Smooth muscle cell (in vitro differentiated cells): ENCODE results near the gene KIFC3. TPM values are rescaled to one million over a fixed set of nuclear protein-coding genes. Genes with fewer than 3 reads are reported as not detected.

Source experiments
- DNase-seq: peaks from one replicate; lab custom pipeline; 2025; ENCODE audit not compliant: unreplicated experiment; lab: John Stamatoyannopoulos, UW
- H2AFZ ChIP-seq: fragments of 200-600 bp; sonication (generic); 2 replicates; pipeline ENCODE4 v1.6.0; 2016; ENCODE audit warnings: antibody characterized with exemption, low read depth, mild to moderate bottlenecking
- H3F3A ChIP-seq: fragments of 200-600 bp; sonication (generic); 2 replicates; pipeline ENCODE4 v1.6.0; 2017; ENCODE audit warnings: antibody characterized with exemption, low read depth
- H3K27ac ChIP-seq: fragments of 200-600 bp; sonication (generic); 2 replicates; pipeline ENCODE4 v1.5.1; 2016; ENCODE audit warnings: low read depth, mild to moderate bottlenecking
- H3K27me3 ChIP-seq: fragments of 200-600 bp; sonication (generic); 2 replicates; pipeline ENCODE4 v1.6.1; 2016; ENCODE audit warnings: low read depth, mild to moderate bottlenecking
- H3K36me3 ChIP-seq: fragments of 200-600 bp; sonication (generic); 2 replicates; pipeline ENCODE4 v1.5.1; 2016; ENCODE audit warnings: low read depth
- H3K4me1 ChIP-seq: fragments of 200-600 bp; sonication (generic); 2 replicates; pipeline ENCODE4 v1.5.1; 2016; ENCODE audit warnings: low read depth
- H3K4me2 ChIP-seq: fragments of 200-600 bp; sonication (generic); 2 replicates; pipeline ENCODE4 v1.6.0; 2016; ENCODE audit warnings: mild to moderate bottlenecking
- H3K4me3 ChIP-seq: fragments of 200-600 bp; sonication (generic); 2 replicates; pipeline ENCODE4 v1.5.1; 2016; ENCODE audit warnings: mild to moderate bottlenecking
- H3K79me2 ChIP-seq: fragments of 200-600 bp; sonication (generic); 2 replicates; pipeline ENCODE4 v1.6.0; 2016; ENCODE audit warnings: low read depth, mild to moderate bottlenecking
- H3K9ac ChIP-seq: fragments of 200-600 bp; sonication (generic); 2 replicates; pipeline ENCODE4 v1.6.0; 2016; ENCODE audit warnings: low read depth
- H3K9me3 ChIP-seq: fragments of 200-600 bp; sonication (generic); replicated peaks from 2 replicates; pipeline ENCODE4 v1.5.1; 2016; ENCODE audit warnings: low read depth
- H4K20me1 ChIP-seq: fragments of 200-600 bp; sonication (generic); 2 replicates; pipeline ENCODE4 v1.6.0; 2016; ENCODE audit warnings: low read depth
- CTCF ChIP-seq: fragments of 200-600 bp; sonication (generic); IDR thresholded peaks from 2 replicates; pipeline ENCODE4 v1.5.1; 2017; ENCODE audit warnings: borderline replicate concordance, mild to moderate bottlenecking, antibody characterized with exemption; ENCODE audit not compliant: insufficient read depth, poor library complexity, severe bottlenecking
- WGBS: methylation state at CpG from one replicate; pipeline ENCODE4 v1.1.7; 2016; ENCODE audit warnings: low lambda C conversion rate; 5-methylcytosine and 5-hydroxymethylcytosine counted together
- polyA plus RNA-seq: library from polyadenylated mRNA; unstranded; fragments of >200 nt; fragmentation: Nextera tagmentation; extraction: Ambion mirVana; gene quantifications from 2 replicates; pipeline ENCODE4 v1.2.1, GENCODE V29; 2016
- total RNA-seq: library from RNA; depleted of rRNA; stranded (reverse); fragments of >200 nt; gene quantifications from 2 replicates; pipeline ENCODE4 v1.2.3, GENCODE V29; 2014

Gene KIFC3
- total and polyA plus RNA-seq, 2 experiments from 2014 or later = 30.6 to 50.2 TPM

GRCh38 chr16:57791893-57792461 is 10.3 kb downstream of the KIFC3 start:
- no peak overlapping the region for H3K9ac ChIP-seq
- H3K27me3 ChIP-seq = no peaks in the 10 kb centered on the region
- H3F3A ChIP-seq = no peaks in the 10 kb centered on the region
- TF ChIP-seq CTCF = no peak
- peaks cover 68% of the 10 kb centered on the region for H4K20me1 ChIP-seq
- no peak overlapping the region for H2AFZ ChIP-seq
- H3K4me2 ChIP-seq = no peak overlapping the region
- WGBS = 85% methylated on average over 8 of the region's 8 CpGs
- H3K9me3 ChIP-seq = no peaks in the 10 kb centered on the region
- no peak overlapping the region for H3K4me3 ChIP-seq
- no peak for DNase-seq
- peaks cover 4% of the 10 kb centered on the region for H3K36me3 ChIP-seq
- H3K79me2 ChIP-seq = peaks cover 11% of the 10 kb centered on the region
- H3K4me1 ChIP-seq = no peaks in the 10 kb centered on the region
- no peak overlapping the region for H3K27ac ChIP-seq

- H2AFZ ChIP-seq = no peak overlapping the region
- no peak for TF ChIP-seq CTCF
Measured at GRCh38 chr16:57791195-57791892, 10.9 kb downstream of the KIFC3 start.

GRCh38 chr16:57788951-57789350 is 13.3 kb downstream of the KIFC3 start:
- no peak for TF ChIP-seq CTCF
- Histone ChIP-seq H3K36me3 (no peaks in the 10 kb centered on the region), H3K4me3 (no peak overlapping the region), H3F3A (no peaks in the 10 kb centered on the region), H3K27ac (no peak overlapping the region), H3K9me3 (no peaks in the 10 kb centered on the region), H3K79me2 (no peaks in the 10 kb centered on the region), H3K4me1 (no peaks in the 10 kb centered on the region), H3K9ac (no peak overlapping the region), H2AFZ (no peak overlapping the region), H3K4me2 (no peak overlapping the region), H4K20me1 (peaks cover 66% of the 10 kb centered on the region), H3K27me3 (no peaks in the 10 kb centered on the region)
- whole genome bisulfite sequencing = 96% methylated on average over 12 of the region's 12 CpGs
- DNase-seq = no peak

More at GRCh38 chr16:57791195-57791892, 10.9 kb downstream of the KIFC3 start:
- H3K27me3 ChIP-seq = no peaks in the 10 kb centered on the region
- H3K9ac ChIP-seq = no peak overlapping the region
- no peaks in the 10 kb centered on the region for H3K9me3 ChIP-seq
- no peak for DNase-seq
- no peak overlapping the region for H3K4me2 ChIP-seq
- H3K27ac ChIP-seq = no peak overlapping the region
- no peak overlapping the region for H3K4me3 ChIP-seq
- peaks cover 67% of the 10 kb centered on the region for H4K20me1 ChIP-seq
- peaks cover 4% of the 10 kb centered on the region for H3K36me3 ChIP-seq
- peaks cover 5% of the 10 kb centered on the region for H3K79me2 ChIP-seq
- WGBS = 89% methylated on average over 13 of the region's 13 CpGs
- no peaks in the 10 kb centered on the region for H3F3A ChIP-seq
- no peaks in the 10 kb centered on the region for H3K4me1 ChIP-seq
